Epithelial cell of esophagus (primary cell): Measurements from ENCODE around the gene NOS2.
"Not testable (repeated sequence)": the region's sequence is repeated elsewhere in the genome, so short reads cannot be mapped to it uniquely, and the experiment has no call there.

Experiments
- DNase-seq: peaks from one replicate; pipeline ENCODE4 v3.0.0; 2010; ENCODE audit warnings: low read depth
- H3K4me3 ChIP-seq: 2 replicates; pipeline ENCODE4 v1.5.1; 2011; ENCODE audit warnings: mild to moderate bottlenecking, low read length, control low read depth
- CTCF ChIP-seq: IDR thresholded peaks from 2 replicates; pipeline ENCODE4 v1.5.1; 2011; ENCODE audit warnings: low read depth, mild to moderate bottlenecking, low read length, control low read depth, inconsistent platforms; ENCODE audit not compliant: insufficient read depth; ENCODE audit errors: missing control alignments

NOS2 gene

GRCh38 chr17:27751166-27751565 is 49.2 kb downstream of the NOS2 start:
- no peak for TF ChIP-seq CTCF
- no peak overlapping the region for H3K4me3 ChIP-seq
- DNase-seq = no peak

GRCh38 chr17:27749562-27750150 is 50.7 kb downstream of the NOS2 start:
- not testable (repeated sequence) for H3K4me3 ChIP-seq, DNase-seq

GRCh38 chr17:27748360-27748825 is 51.9 kb downstream of the NOS2 start:
- no peak overlapping the region for H3K4me3 ChIP-seq
- TF ChIP-seq CTCF = no peak
- no peak for DNase-seq

GRCh38 chr17:27747462-27748359 is 52.6 kb downstream of the NOS2 start:
- peak; percentile 39 for TF ChIP-seq CTCF
- no peak overlapping the region for H3K4me3 ChIP-seq
- no peak for DNase-seq

- DNase-seq = no peak
- H3K4me3 ChIP-seq = no peak overlapping the region
- TF ChIP-seq CTCF = no peak
These were observed 53.4 kb downstream of the NOS2 start for GRCh38 chr17:27746881-27747280.

GRCh38 chr17:27746320-27746719 is 54.0 kb downstream of the NOS2 start:
- H3K4me3 ChIP-seq, DNase-seq: not testable (repeated sequence)

- not testable (repeated sequence) for H3K4me3 ChIP-seq, DNase-seq
These were observed 55.0 kb downstream of the NOS2 start for GRCh38 chr17:27745207-27745830.

GRCh38 chr17:27743281-27743885 is 56.9 kb downstream of the NOS2 start:
- no peak for DNase-seq
- TF ChIP-seq CTCF = no peak
- no peak overlapping the region for H3K4me3 ChIP-seq
